ENCODE results near the gene OR2J1.

- TF ChIP-seq CTCF (conservative IDR thresholded peaks at IDR 0.05; ENCODE audit: low read length): no peak
- TF ChIP-seq EZH2phosphoT487 (IDR thresholded peaks at IDR 0.05; ENCODE audit: borderline replicate concordance): no peak
These were observed at the start of gene OR2J1 for GRCh38 chr6:29099190-29099589.

Data from Loucy (cell line).